ENCODE data around the gene NAV1. TPM values are rescaled to one million over a fixed set of nuclear protein-coding genes. Genes with fewer than 3 reads are reported as not detected.

Gene NAV1
- total and polyA plus RNA-seq, 9 of the 15 experiments (the other 6 are each of a cell fraction or from before 2014, with no cell fraction given) = 0.91 to 16.8 (median 3.2) TPM

DNA sequence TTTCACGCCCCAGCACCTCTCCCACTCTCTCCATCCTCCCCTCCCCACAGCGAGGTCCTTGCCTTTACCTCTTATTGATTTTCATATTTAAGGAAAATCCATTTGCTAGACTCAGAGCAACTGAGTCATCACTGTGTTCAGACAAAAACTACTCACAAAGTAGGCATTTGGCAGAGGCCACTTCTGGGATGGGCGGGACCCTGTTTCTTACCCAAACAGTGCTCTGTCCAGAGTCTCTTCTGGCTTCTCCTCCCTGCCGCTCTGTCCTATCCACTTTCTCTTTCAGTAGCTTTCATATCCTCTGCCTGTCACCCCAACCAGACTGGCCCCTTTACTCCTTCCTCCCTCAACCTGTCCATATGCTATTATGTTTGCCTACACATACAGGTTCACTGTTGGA lies 2.4 kb upstream of the NAV1 start (continued):
- TF ChIP-seq CCAR2 (IDR thresholded peaks at IDR 0.05; ENCODE audit: low read depth, low read length) = no peak
- no peak for TF ChIP-seq PPARD (CRISPR knock-in tag; IDR thresholded peaks at IDR 0.05)
- no peak for TF ChIP-seq NCOR1 (IDR thresholded peaks at IDR 0.05)
- no peak for TF ChIP-seq MED1 (CRISPR knock-in tag; IDR thresholded peaks at IDR 0.05; ENCODE audit: borderline replicate concordance)
- no peak for TF ChIP-seq CTCF (IDR thresholded peaks at IDR 0.05 in 2 of 3, conservative IDR thresholded peaks at IDR 0.05 in 1 of 3; ENCODE audit: insufficient read depth in 2 of 3, low read depth in 1 of 3, low read length in 3 of 3)

GRCh38 chr1:201537028-201537427 lies 1.9 kb upstream of the NAV1 start:
- H3K79me2 ChIP-seq (ENCODE audit: control insufficient read depth, insufficient read depth, low read length) = no peaks in the 10 kb centered on the region
- WGBS (ENCODE audit: insufficient coverage, low coverage, missing lambda C conversion rate) = 50% methylated on average over 2 of the region's 2 CpGs
- no peaks in the 10 kb centered on the region for H3K9me1 ChIP-seq (ENCODE audit: control insufficient read depth, insufficient read depth, low read length)
- in situ Hi-C loops (cut with MboI) (no loop called here), intact Hi-C loops (cut with micrococcal nuclease) (loop anchor here (10.0 kb wide), 1 partner anchor 438 kb away; no protein-coding TSS in a partner anchor)
- H3K4me1 ChIP-seq (replicated peaks in 1 of 2; ENCODE audit: control insufficient read depth in 2 of 2, insufficient read depth in 2 of 2, low read length in 2 of 2) = peaks cover 23 to 28% of the 10 kb centered on the region in 2 experiments
- DNase-seq (ENCODE audit: extremely low read depth in 1 of 4, low spot score in 3 of 4) (peak in 1 of 4 experiments; percentile 6), ATAC-seq (no peak), FAIRE-seq (no peak)
- ChIA-PET CTCF (ENCODE audit: low intra/inter-chr PET ratio) (interaction anchor here (0.6 kb wide), 1 partner anchor 46 kb away, joined by 3 read pairs; no protein-coding TSS in a partner anchor), POLR2A (interaction anchor here (0.7 kb wide), 1 partner anchor 285 kb away, joined by 3 read pairs; no protein-coding TSS in a partner anchor)
- no peak overlapping the region for H3K4me3 ChIP-seq
- H3K36me3 ChIP-seq (ENCODE audit: control insufficient read depth, insufficient read depth, low read length) = no peaks in the 10 kb centered on the region
- H3K4me2 ChIP-seq (ENCODE audit: insufficient read depth, low read length) = no peak overlapping the region
- TF ChIP-seq POLR2H (tag; IDR thresholded peaks at IDR 0.05; ENCODE audit: low read depth) = no peak
- TF ChIP-seq JUND (IDR thresholded peaks at IDR 0.05; ENCODE audit: borderline replicate concordance, low read depth, low read length) = no peak
- TF ChIP-seq JUND (tag; IDR thresholded peaks at IDR 0.05; ENCODE audit: borderline replicate concordance, low read depth, low read length) = 0 out of 3 replicates have a peak, but pooled peaks have one; percentile 21
- H2AFZ ChIP-seq (ENCODE audit: low read depth, low read length) = no peak overlapping the region
- no peaks in the 10 kb centered on the region for H3K9me3 ChIP-seq (replicated peaks; ENCODE audit: control insufficient read depth, insufficient read depth, low read depth, low read length)
- H3K27ac ChIP-seq (ENCODE audit: extremely low read depth, low read depth, low read length) = no peak overlapping the region
- peaks cover 25 to 45% of the 10 kb centered on the region in 2 experiments for H3K27me3 ChIP-seq (ENCODE audit: control insufficient read depth in 2 of 2, insufficient read depth in 2 of 2, low read length in 2 of 2)
- H3K9ac ChIP-seq (ENCODE audit: insufficient read depth in 1 of 2, low read depth in 2 of 2, low read length in 2 of 2) = no peak overlapping the region
- no peaks in the 10 kb centered on the region for H4K20me1 ChIP-seq (replicated peaks; ENCODE audit: control insufficient read depth, insufficient read depth, low read length)
- no TSS peak for BruUV-seq (replicated peaks)

Measured in K562 (cell line).